ENCODE data around the gene RIN1. TPM values are rescaled to one million over a fixed set of nuclear protein-coding genes. Genes with fewer than 3 reads are reported as not detected.

Gene RIN1
- total RNA-seq, 1 donor from 2014 or later, result 8.2 TPM

GRCh38 chr11:66299186-66299585 is 37.0 kb downstream of the RIN1 start:
- TF ChIP-seq CTCF (IDR thresholded peaks at IDR 0.05), result no peak
- ATAC-seq (no peak), DNase-seq (no peak)
- H3K36me3 ChIP-seq, result no peaks in the 10 kb centered on the region
- H3K4me1 ChIP-seq, result no peaks in the 10 kb centered on the region
- H3K4me3 ChIP-seq, result no peak overlapping the region
- peaks cover 10% of the 10 kb centered on the region for H3K27me3 ChIP-seq (ENCODE audit: low read depth)
- intact Hi-C loops (cut with DNase I), result no loop called here
- no peaks in the 10 kb centered on the region for H3K9me3 ChIP-seq
- H3K27ac ChIP-seq, result no peak overlapping the region

- H3K27me3 ChIP-seq (ENCODE audit: low read depth), result peaks cover 24% of the 10 kb centered on the region
- no peak overlapping the region for H3K4me3 ChIP-seq
- ATAC-seq (no peak), DNase-seq (no peak)
- TF ChIP-seq CTCF (IDR thresholded peaks at IDR 0.05), result no peak
- no peak overlapping the region for H3K27ac ChIP-seq
- intact Hi-C loops (cut with DNase I), result no loop called here
- no peaks in the 10 kb centered on the region for H3K36me3 ChIP-seq
- H3K4me1 ChIP-seq, result no peaks in the 10 kb centered on the region
- no peaks in the 10 kb centered on the region for H3K9me3 ChIP-seq
These were observed 38.6 kb downstream of the RIN1 start for GRCh38 chr11:66297610-66298009.

GRCh38 chr11:66294626-66295620 is 41.3 kb downstream of the RIN1 start:
- no peak overlapping the region for H3K27ac ChIP-seq
- peaks cover 11% of the 10 kb centered on the region for H3K4me1 ChIP-seq
- no peak for DNase-seq
- intact Hi-C loops (cut with DNase I), result no loop called here
- peaks cover 39% of the 10 kb centered on the region for H3K27me3 ChIP-seq (ENCODE audit: low read depth)
- no peaks in the 10 kb centered on the region for H3K9me3 ChIP-seq
- H3K36me3 ChIP-seq, result no peaks in the 10 kb centered on the region
- no peak for TF ChIP-seq CTCF (IDR thresholded peaks at IDR 0.05)
- H3K4me3 ChIP-seq, result no peak overlapping the region
- no peak for ATAC-seq

- H3K27me3 ChIP-seq (ENCODE audit: low read depth), result peaks cover 39% of the 10 kb centered on the region
- peaks cover 16% of the 10 kb centered on the region for H3K4me1 ChIP-seq
- no peaks in the 10 kb centered on the region for H3K9me3 ChIP-seq
- no peak for DNase-seq
- no peak overlapping the region for H3K27ac ChIP-seq
- H3K36me3 ChIP-seq, result no peaks in the 10 kb centered on the region
- no peak for ATAC-seq
- intact Hi-C loops (cut with DNase I), result no loop called here
- TF ChIP-seq CTCF (IDR thresholded peaks at IDR 0.05), result no peak
- no peak overlapping the region for H3K4me3 ChIP-seq
These were observed 42.2 kb downstream of the RIN1 start for GRCh38 chr11:66293777-66294625.

- DNase-seq (no peak), ATAC-seq (no peak)
- H3K4me1 ChIP-seq, result peaks cover 16% of the 10 kb centered on the region
- no peak overlapping the region for H3K4me3 ChIP-seq
- no peaks in the 10 kb centered on the region for H3K9me3 ChIP-seq
- peaks cover 39% of the 10 kb centered on the region for H3K27me3 ChIP-seq (ENCODE audit: low read depth)
- no peaks in the 10 kb centered on the region for H3K36me3 ChIP-seq
- H3K27ac ChIP-seq, result no peak overlapping the region
- intact Hi-C loops (cut with DNase I), result no loop called here
- TF ChIP-seq CTCF (IDR thresholded peaks at IDR 0.05), result no peak
These were observed 42.9 kb downstream of the RIN1 start for GRCh38 chr11:66293352-66293751.

Measured in lower lobe of right lung (tissue), 2 donors.